Measurements from ENCODE around the gene RNU4-1. TPM values are rescaled to one million over a fixed set of nuclear protein-coding genes. Genes with fewer than 3 reads are reported as not detected.

RNU4-1 gene
- total RNA-seq, 1 donor from 2014 or later = 2,881 TPM

GRCh38 chr12:120286768-120287490, 6.1 kb downstream of the RNU4-1 start:
- no peaks in the 10 kb centered on the region for H3K36me3 ChIP-seq
- H3K27ac ChIP-seq = no peak overlapping the region
- H3K27me3 ChIP-seq (ENCODE audit: low read depth) = no peaks in the 10 kb centered on the region
- no peak for TF ChIP-seq CTCF (IDR thresholded peaks at IDR 0.05)
- ATAC-seq (no peak), DNase-seq (no peak)
- intact Hi-C loops (cut with DNase I) = no loop called here
- H3K9me3 ChIP-seq = no peaks in the 10 kb centered on the region
- no peak overlapping the region for H3K4me3 ChIP-seq
- H3K4me1 ChIP-seq = peaks cover 7% of the 10 kb centered on the region

- H3K36me3 ChIP-seq = no peaks in the 10 kb centered on the region
- intact Hi-C loops (cut with DNase I) = no loop called here
- H3K4me3 ChIP-seq = no peak overlapping the region
- TF ChIP-seq CTCF (IDR thresholded peaks at IDR 0.05) = no peak
- no peaks in the 10 kb centered on the region for H3K27me3 ChIP-seq (ENCODE audit: low read depth)
- DNase-seq = no peak
- no peak for ATAC-seq
- no peaks in the 10 kb centered on the region for H3K9me3 ChIP-seq
- H3K4me1 ChIP-seq = no peaks in the 10 kb centered on the region
- H3K27ac ChIP-seq = no peak overlapping the region
These were observed 8.7 kb downstream of the RNU4-1 start for GRCh38 chr12:120284381-120284780.

- intact Hi-C loops (cut with DNase I) = no loop called here
- no peak overlapping the region for H3K4me3 ChIP-seq
- H3K36me3 ChIP-seq = no peaks in the 10 kb centered on the region
- TF ChIP-seq CTCF (IDR thresholded peaks at IDR 0.05) = no peak
- no peaks in the 10 kb centered on the region for H3K9me3 ChIP-seq
- DNase-seq (no peak), ATAC-seq (peak; percentile 78 to 84)
- H3K27me3 ChIP-seq (ENCODE audit: low read depth) = no peaks in the 10 kb centered on the region
- H3K4me1 ChIP-seq = no peaks in the 10 kb centered on the region
- no peak overlapping the region for H3K27ac ChIP-seq
These were observed 9.7 kb downstream of the RNU4-1 start for GRCh38 chr12:120283318-120283717.

GRCh38 chr12:120278137-120279069, 14.6 kb downstream of the RNU4-1 start:
- intact Hi-C loops (cut with DNase I) = no loop called here
- DNase-seq (no peak), ATAC-seq (no peak)
- no peaks in the 10 kb centered on the region for H3K9me3 ChIP-seq
- no peaks in the 10 kb centered on the region for H3K36me3 ChIP-seq
- no peaks in the 10 kb centered on the region for H3K27me3 ChIP-seq (ENCODE audit: low read depth)
- no peak overlapping the region for H3K4me3 ChIP-seq
- no peak overlapping the region for H3K27ac ChIP-seq
- H3K4me1 ChIP-seq = no peaks in the 10 kb centered on the region
- no peak for TF ChIP-seq CTCF (IDR thresholded peaks at IDR 0.05)

GRCh38 chr12:120276734-120277133, 16.3 kb downstream of the RNU4-1 start:
- DNase-seq (no peak), ATAC-seq (peak in 1 of 2 donors; percentile 22)
- Histone ChIP-seq H3K9me3 (no peaks in the 10 kb centered on the region), H3K4me1 (no peaks in the 10 kb centered on the region), H3K27me3 (ENCODE audit: low read depth) (no peaks in the 10 kb centered on the region), H3K27ac (no peak overlapping the region), H3K4me3 (no peak overlapping the region), H3K36me3 (no peaks in the 10 kb centered on the region)
- intact Hi-C loops (cut with DNase I) = no loop called here
- TF ChIP-seq CTCF (IDR thresholded peaks at IDR 0.05) = no peak
